Stimulated activated CD8-positive, alpha-beta memory T cell treated with anti-CD3 and anti-CD28 coated beads, Interleukin-4, amount 100 ng/mL, for 4 hours (primary cell): ENCODE data around the gene TMC5.
"Not testable (repeated sequence)": the region's sequence is repeated elsewhere in the genome, so short reads cannot be mapped to it uniquely, and the experiment has no call there.

Experiments
- DNase-seq, 2 donors: peaks; one replicate each; pipeline ENCODE4 v3.0.0-alpha.2; 2020; ENCODE audit warnings: low read depth in 2 of 2, low spot score in 1 of 2

The TMC5 gene

GRCh38 chr16:19532601-19533000, 114.9 kb downstream of the TMC5 start:
- DNase-seq, result no peak

DNA sequence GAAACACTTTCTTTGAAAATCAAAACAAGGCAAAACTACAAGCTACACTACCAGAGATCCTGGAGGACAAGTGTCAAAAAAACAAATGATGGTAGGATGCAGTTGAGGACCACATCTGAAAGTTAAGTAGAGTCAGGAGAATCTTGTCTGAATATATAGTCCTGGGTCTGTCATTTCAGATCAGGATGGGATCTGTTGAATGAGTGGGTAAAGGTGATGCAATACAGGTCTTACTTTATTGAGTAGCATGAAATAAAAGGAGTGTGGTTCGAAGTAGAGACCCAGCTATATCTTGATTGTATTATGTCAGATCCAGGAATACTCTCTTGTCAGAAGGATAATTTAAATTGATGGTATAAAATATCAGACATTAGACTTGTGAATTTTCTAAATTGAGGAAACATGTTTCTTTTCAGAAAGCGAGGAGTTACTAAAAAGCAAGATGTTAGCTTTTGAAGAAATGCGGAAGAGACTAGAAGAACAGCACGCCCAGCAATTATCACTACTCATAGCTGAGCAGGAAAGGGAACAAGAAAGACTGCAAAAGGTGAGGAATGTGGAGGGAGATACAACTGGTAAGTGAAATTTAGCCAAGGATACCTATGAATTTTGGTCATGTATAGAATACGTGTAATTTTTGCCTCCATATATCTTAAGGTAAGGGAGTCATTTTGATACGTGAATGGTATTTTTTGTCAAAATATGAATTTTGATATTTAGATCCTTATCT, 122.7 kb downstream of the TMC5 start:
- no peak for DNase-seq

DNA sequence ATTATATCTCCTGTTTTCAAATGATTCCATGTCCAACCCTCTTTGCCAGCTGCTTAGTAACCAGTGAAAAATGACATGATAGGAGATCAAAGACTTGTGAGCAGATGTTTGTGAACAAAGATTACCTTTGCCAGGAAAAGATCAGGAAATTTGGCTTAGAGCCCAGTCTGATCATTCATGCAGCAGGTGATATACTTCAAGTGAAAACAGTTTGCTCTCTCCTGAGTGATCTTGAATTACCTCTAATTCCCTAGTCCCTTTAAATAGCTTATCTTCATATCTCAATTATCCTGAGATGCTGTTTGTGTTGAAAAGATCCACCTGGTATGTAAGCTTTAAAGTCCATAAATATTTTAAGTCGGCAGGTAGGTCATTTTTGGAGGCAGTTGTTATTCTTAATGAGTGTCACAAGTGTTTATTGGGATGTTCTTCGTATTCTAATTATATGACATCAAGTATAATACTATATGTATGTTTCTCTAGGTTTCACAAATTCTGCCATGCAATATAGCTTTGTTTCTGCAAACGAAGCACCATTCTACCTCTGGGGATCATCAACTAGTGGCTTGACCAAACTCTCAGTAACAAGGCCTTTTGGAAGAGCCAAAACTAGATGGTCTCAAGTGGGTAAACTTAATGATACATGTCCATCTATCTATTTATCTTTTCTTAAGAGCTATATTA, 124.6 kb downstream of the TMC5 start:
- DNase-seq, result no peak

- DNase-seq, result not testable (repeated sequence)
Observed at GRCh38 chr16:19543278-19543996, 125.8 kb downstream of the TMC5 start.

DNA sequence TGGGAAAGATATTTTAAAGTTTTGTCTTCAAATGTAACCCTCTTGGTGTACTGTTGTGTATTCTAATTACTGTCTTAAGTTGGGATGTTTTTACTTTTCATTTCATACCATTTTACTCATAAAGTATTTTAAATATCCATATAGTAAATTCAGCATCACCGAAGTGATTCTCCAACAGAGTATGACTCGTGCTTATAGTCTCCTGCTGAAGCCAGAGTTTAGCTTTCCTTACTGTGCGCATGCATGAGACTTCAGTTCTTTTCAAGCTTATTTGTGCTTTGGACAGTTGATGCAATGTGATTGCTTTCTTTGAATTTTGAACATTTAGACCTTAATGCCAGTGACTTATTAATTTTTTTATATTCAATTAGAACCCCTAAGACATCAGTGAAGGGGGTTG, 130.5 kb downstream of the TMC5 start:
- DNase-seq, result no peak
